Astrocyte (in vitro differentiated cells and primary cell): ENCODE results near the gene ARSG.

Experiments
- CTCF ChIP-seq: IDR thresholded peaks from 2 replicates; pipeline ENCODE4 v1.5.1; 2011; ENCODE audit warnings: low read depth, mild to moderate bottlenecking, inconsistent platforms, low read length, moderate library complexity; ENCODE audit not compliant: insufficient read depth
- EZH2 ChIP-seq: IDR thresholded peaks from 2 replicates; pipeline ENCODE4 v1.6.1; 2012; ENCODE audit warnings: mild to moderate bottlenecking, low read length, inconsistent platforms; ENCODE audit not compliant: insufficient read depth

- TF ChIP-seq EZH2: no peak
- TF ChIP-seq CTCF: no peak
Measured at GRCh38 chr17:68461122-68461539, 169.8 kb downstream of the ARSG start.
